Activated CD8-positive, alpha-beta memory T cell treated with anti-CD3 and anti-CD28 coated beads for 4 hours (primary cell): Measurements from ENCODE around the gene CEP131.
A peak's percentile ranks its signal among the peaks of the same experiment; 100 is the strongest.

Experiments used
- DNase-seq, 2 donors: peaks; one replicate each; pipeline ENCODE4 v3.0.0-alpha.2; 2020; ENCODE audit warnings: low read depth in 2 of 2

The CEP131 gene

GRCh38 chr17:81251709-81252301 is 29.0 kb upstream of the CEP131 start:
- no peak for DNase-seq

DNA sequence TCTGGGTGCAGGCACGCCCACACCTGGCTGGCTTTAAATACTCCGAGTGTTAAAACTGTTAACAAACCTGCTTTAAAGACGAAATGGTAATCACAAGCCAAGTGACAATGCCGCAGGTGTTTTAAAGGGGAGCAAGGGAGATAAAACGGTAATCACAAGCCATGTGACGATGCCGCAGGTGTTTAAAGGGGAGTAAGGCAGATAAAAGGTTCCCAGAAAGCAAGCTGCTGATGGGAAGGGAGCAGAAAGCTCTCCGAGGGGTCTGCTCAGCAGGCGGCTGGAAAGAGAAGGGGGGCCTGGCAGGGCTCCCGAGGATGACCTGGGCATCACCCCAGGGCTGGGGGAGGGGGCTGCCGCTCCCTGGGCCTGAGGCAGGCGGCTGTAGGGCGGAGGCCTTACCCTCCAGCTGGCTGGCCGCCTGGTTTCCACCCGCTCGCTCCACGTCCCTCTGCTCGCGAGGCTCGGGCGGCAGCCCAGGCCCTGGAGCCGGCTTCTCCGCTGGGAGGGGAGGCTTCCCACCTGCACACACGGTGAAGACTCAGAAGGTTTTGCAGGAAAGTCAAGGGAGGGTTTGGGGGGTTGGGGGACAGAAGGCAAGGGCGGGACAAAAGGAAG is 28.4 kb upstream of the CEP131 start:
- DNase-seq: no peak

DNA sequence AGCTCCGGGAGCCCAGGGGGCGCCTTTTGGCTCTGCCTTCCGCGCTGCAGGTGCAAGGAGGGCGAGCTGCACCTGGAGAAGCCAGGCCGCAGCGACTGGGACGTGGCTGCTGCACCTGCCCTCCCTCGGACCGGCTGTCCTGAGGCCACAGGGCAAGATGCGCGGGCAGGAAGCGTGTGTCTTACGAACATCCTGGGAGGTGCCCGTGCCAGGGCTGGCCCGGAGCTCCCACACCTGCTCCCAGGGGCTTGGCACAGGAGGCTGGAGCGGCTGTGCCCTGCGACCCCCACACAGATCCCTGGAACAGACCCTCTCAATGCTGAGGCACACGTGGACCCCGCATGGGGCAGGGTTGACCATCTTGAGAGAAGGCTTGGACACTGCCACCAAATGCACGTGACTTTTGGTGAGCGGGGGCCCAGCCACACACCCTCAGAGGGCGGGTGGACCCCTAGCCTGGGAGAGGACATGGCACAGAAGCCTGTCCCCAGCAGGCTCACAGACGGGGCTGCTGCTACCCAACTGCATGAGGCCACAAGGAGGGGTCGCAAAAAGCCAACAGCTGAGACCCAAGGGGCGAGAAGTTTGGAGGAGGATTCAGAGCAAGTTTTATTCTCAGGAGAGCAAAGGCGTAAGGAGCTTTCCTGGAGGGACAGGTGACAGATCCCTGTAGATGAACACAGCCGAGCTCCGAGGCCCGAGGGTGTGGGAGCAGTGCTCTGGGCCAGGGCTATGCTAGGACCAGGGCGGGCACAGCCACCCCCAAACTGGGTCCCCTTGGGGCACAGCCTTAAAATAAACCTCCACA is 27.7 kb upstream of the CEP131 start:
- DNase-seq: no peak

DNA sequence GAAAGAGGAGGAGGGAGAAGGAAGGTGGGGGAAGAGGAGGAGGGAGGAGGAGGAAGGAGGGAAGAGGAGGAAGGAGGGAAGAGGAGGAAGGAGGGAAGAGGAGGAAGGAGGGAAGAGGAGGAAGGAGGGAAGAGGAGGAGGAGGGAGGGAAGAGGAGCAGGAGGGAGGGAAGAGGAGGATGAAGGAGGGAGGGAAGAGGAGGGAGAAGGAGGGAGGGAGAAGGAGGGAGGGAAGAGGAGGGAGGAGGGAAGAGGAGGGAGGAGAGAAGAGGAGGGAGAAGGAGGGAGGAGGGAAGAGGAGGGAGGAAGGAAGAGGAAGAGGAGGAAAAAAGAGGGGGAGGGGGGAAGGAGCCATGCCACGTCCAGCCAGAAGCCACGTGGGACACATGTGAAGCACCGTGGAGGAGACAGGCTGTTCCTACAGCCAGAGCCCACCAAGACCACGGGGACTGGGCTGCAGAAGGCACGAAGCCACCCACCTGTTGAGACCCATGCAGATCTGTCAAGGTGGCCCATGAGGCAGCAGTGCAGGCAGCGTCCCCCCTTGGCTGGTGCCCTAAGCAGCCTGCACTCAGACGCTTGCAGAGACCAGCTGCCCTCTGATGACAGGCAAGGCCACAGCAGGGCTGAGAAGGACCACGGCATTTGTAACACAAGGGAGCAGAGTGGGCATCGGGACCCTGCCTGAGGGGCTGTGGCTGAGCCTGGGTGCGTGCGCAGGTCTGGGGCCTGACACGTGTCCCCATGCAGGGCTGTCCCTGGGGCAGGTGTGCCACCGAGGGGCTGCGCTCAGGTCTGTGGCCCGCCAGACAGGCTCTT is 26.7 kb upstream of the CEP131 start:
- DNase-seq: no peak

GRCh38 chr17:81248649-81249048 is 25.9 kb upstream of the CEP131 start:
- no peak for DNase-seq

DNA sequence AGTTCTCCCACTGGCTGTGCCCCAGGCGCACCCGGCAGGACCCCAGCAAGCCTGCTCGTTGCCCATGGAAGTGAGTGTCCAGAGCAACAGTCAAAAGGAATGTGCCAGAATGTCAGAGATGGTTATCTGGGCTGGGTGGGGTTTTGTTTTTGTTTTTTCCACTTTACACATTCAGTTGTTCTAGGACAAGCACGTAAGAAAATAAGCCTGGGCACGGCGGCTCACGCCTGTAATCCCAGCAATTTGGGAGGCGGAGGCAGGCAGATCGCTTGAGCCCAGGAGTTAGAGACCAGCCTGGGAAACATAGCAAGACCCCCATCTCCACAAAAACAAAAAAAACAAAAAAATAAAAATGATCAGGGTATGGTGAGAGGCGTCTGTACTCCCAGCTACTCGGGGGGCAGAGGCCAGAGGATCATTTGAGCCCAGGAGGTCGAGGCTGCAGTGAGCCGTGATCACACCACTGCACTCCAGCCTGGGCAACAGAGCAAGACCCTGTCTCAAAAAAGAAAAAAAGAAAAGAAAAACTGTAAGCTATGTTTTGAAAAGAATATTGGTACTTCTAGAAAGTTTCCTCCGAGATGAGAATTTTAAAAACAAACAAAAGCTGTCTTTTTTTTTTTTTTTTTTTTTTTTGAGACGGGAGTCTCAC is 24.7 kb upstream of the CEP131 start:
- DNase-seq: no peak

DNA sequence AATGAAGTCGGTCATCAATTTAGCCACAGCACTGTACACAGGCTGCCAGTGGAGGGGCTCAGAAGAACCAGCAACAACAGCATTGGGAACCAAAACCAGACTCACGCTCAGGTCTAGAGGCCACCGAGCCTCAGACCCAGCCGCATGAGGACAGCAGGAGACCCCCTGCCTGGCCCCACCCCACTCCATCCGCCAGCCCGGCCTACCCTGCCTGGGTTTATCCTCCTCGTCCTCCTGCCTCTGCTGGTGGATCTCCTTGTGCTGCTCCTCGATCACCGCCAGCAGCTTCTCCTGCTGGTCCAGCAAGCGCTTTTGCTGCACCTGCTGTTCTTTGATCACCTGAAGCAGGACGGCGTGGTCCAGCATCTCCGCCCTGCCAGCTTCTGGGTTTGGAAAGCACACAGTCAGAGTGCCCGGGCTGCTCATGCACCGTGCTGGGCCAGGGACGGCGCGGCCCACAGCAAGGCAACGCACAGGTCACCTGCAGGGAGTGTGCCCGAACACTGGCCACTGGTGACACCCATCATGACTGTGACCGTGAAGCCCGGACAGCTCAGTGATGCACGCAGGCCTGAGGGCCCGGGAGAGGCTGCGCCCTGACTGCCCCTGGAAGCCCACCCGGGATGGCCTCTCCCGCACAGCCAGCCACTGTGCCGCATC is 24.0 kb upstream of the CEP131 start:
- no peak for DNase-seq

DNA sequence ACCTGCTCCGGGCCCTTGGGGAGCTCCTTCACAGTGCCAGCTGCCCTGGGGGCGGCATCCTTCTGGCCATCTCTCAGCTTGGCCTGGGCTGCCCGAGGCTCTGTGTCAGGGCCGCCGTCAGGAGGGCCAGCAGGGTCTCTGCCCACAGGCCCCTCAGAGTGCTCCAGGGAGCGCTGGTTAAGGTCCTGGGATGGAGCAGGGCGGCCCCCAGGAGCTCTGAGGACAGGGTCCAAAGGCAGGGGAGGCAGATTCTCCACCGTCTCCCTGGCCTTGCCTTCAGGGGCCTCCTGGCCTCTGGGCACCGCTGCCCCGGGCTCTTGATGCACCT is 23.5 kb upstream of the CEP131 start:
- no peak for DNase-seq

DNA sequence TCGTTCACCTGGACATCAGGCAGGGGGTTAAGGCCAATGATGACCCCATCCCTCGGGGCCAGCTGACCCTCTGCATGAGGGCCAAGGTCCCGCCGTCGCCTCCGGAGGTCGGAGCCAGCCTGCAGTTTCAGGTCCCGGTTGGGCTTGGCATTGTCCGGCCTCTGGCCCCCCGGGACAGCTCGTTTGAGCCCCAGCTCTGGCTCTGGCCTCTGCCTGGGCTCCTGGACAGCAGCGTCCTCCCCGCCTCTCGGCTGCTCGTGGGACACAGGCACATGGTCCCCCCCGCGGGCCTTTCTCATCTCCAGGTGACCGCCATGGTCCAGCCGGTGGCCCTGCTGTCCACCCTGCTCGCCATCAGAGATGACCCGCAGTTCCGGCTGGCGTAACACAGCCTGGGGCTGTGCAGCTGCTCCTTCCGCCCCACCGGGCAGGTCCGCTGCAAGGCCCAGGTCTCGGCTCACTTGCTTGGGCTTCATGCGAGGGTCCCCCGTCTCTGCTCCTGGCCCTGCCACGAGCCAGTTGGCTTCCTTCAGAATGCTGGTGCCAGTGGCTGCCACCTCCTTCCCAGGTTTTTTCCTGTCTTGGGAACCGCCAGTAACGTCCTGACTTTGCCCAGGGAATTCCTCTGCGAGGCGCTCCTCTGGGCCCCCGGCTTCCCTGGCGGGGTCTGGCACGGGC is 23.0 kb upstream of the CEP131 start:
- no peak for DNase-seq

GRCh38 chr17:81245024-81245664 is 22.4 kb upstream of the CEP131 start:
- DNase-seq: no peak

- no peak for DNase-seq
These were observed 21.7 kb upstream of the CEP131 start for GRCh38 chr17:81244358-81245023.

DNA sequence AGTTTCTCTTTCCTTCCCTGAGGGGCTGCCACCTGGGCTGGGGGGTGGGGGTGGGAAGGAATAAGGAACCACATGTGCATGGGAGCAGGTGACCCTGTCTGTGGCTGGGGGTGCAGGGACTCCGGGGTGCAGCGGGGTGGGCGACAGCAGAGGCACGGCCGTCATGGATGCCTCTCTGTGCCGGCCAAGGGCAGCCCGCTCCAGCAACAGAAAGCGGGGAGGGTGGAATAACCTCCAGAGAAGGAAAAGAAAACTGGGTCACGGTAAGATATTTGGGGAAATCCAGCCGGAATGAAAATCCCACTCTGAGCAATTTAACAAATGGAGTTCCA is 20.5 kb upstream of the CEP131 start:
- no peak for DNase-seq

DNA sequence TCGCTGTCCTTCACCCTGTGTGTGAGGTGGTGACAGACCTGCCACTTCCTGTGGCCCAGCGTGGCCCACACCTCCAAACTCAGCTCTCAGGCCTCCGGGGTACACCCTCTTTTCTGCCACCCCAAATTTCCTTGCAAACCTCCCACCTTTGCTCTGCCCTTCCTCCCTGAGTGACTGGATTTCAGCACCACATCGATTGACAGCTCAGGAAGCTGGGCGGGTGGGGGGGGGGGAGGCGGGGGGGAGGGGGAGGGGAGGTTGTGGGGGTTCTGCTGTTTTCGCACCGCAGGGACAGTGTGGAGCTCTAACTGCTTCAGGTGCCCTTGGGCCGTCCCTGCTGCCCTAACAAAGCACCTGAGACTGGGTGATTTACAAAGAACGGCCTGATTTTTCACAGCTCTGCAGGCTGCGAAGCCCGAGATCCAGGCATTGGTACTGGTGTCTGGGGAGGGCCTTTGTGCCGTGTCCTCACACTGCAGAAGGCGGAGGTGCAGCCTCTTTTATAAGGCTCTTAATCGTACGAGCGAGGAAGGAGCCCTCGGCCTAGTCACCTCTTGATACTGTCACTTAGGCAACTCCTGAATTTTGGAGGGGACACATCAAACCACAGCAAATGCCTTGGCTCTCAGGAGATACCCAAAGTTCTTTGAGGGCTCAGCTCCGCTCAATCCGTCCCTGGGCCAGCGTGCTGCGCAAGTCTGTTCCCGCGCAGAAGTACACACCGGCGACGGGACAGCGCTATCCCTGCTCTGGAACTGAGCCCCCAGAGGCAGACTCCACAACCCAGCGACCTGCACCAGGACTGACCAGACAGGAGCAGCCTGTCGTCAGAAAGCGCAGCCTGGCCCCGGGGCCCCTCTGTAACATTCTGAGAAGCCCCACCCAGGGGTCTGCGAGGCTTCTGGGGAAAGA is 19.9 kb upstream of the CEP131 start:
- no peak for DNase-seq

- peak; percentile 24 to 48 for DNase-seq
These were observed 19.1 kb upstream of the CEP131 start for GRCh38 chr17:81241648-81242420.

DNA sequence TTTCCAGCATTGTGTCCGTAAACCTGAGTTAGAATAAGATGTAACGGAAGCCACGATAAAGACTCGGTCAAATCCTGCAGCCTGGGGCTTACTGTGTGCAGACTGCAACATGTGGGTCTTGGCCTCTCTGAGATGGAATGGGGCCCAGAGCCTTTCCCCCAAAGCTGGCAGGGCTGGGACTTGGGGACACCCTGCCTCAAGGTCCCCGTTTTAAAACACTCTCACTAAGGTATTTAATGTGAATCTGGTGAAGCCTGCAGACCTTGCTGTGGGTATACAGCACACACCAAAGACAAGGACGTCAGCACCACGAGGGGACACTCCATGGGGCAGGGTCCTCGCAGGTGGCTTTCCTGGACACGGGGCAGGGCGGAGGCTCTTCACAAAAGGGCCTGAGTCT is 18.4 kb upstream of the CEP131 start:
- DNase-seq: no peak

DNA sequence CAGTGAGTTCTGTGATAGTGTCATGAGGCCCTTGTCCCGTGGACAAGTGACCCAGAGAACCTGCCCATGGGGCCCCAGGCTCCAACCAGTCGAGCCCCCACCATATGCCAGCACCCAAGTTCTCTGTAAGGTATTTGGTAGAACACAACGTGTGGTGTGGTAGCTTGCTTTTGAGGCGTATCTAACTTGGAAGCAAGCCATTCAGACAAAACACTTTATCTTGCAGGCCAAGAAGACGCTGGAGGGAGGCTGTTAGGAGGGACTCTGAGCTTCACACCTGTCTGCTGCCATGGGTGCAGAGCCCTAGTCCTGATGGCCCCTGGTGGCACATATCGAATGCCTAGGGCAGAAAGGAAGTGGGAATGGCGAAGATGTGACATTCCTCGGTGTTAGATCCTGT is 18.0 kb upstream of the CEP131 start:
- no peak for DNase-seq

DNA sequence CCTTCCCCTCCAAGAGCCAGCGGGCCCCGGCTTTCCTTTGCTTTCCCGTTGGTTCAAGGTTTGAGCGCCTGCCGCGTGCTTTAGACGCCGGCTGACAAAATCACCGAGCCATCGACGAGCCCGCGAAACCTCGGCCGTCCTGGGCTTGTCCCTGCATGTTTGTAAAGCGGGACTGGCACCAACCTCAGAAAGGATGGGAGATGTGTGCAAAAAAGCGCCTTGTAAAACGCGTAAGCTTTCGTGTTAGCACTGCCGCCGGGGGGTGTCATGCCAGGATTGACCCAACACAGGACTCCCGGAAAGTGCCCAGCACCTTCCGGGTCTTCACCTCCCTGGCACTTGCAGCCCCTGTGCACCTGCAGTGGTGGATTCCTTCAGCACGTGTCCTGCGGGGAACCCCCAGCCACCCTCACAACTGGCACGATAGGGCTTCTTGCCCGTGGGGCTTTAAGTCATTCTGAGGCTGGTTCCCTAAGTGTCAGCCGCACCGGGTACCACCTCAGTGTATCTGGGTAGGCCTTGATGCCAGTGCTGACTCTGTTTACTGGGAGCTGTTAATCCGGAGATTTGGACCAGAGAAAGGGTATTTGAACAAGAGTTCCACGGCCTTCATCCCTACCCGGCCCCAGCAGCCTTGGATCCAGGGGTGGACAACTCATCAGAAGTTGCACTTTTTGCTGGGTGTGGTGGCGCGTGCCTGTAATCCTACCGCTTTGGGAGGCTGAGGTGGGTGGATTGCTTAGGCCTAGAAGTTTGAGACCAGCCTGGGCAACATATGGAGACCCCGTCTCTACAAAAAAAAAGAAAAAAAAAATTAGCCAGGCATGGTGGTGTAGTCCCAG is 17.2 kb upstream of the CEP131 start:
- DNase-seq: peak; percentile 21 to 43
